Astrocyte of the spinal cord (primary cell): ENCODE measurements around the gene SYCP3.

ENCODE experiments used
- DNase-seq: peaks from one replicate; pipeline ENCODE4 v3.0.0; 2011; ENCODE audit warnings: low read depth, low spot score
- H3K4me3 ChIP-seq: 2 replicates; pipeline ENCODE4 v1.5.1; 2011; ENCODE audit warnings: low read depth, mild to moderate bottlenecking, low read length, moderate library complexity
- in situ Hi-C: cut with HindIII; loops from 2 replicates; pipeline ENCODE4 v1.10.0; 2017; ENCODE audit warnings: low sequenced_read_pairs
- TF ChIP-seq, protein P1 (sequence below): IDR thresholded peaks from 2 replicates; pipeline ENCODE4 v1.5.1; 2012; ENCODE audit warnings: low read depth, mild to moderate bottlenecking, low read length, inconsistent platforms

Gene SYCP3

DNA sequence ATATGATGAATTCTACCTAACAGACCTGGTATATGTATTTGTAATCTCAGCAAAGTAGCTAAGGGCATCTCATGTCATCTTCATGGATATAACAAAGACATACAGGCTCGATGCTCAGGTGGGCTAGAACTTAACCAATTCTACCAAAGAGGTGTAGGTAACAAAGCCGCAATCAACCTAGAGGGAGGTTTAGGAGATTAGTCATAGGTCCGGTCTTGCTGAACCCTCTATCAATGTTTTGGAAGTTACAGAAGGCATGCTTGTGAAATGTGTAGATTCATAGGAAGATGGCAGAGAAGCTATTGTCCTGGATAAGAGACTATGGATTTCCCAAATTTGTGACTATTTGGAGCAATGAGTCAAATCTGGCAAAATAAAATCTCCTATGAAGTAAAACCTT, 42.6 kb upstream of the SYCP3 start:
- in situ Hi-C loops, result no loop called here
- no peak for DNase-seq
- TF ChIP-seq, protein P1, sequence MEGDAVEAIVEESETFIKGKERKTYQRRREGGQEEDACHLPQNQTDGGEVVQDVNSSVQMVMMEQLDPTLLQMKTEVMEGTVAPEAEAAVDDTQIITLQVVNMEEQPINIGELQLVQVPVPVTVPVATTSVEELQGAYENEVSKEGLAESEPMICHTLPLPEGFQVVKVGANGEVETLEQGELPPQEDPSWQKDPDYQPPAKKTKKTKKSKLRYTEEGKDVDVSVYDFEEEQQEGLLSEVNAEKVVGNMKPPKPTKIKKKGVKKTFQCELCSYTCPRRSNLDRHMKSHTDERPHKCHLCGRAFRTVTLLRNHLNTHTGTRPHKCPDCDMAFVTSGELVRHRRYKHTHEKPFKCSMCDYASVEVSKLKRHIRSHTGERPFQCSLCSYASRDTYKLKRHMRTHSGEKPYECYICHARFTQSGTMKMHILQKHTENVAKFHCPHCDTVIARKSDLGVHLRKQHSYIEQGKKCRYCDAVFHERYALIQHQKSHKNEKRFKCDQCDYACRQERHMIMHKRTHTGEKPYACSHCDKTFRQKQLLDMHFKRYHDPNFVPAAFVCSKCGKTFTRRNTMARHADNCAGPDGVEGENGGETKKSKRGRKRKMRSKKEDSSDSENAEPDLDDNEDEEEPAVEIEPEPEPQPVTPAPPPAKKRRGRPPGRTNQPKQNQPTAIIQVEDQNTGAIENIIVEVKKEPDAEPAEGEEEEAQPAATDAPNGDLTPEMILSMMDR, result no peak
- no peak overlapping the region for H3K4me3 ChIP-seq

GRCh38 chr12:101780599-101780998, 41.3 kb upstream of the SYCP3 start:
- in situ Hi-C loops, result no loop called here
- DNase-seq, result no peak
- H3K4me3 ChIP-seq, result no peak overlapping the region
- TF ChIP-seq, protein P1, result no peak

GRCh38 chr12:101779626-101780025, 40.4 kb upstream of the SYCP3 start:
- TF ChIP-seq, protein P1, result no peak
- in situ Hi-C loops, result no loop called here
- no peak for DNase-seq
- no peak overlapping the region for H3K4me3 ChIP-seq

GRCh38 chr12:101779200-101779599, 39.9 kb upstream of the SYCP3 start:
- in situ Hi-C loops, result no loop called here
- H3K4me3 ChIP-seq, result no peak overlapping the region
- TF ChIP-seq, protein P1, result no peak
- no peak for DNase-seq

DNA sequence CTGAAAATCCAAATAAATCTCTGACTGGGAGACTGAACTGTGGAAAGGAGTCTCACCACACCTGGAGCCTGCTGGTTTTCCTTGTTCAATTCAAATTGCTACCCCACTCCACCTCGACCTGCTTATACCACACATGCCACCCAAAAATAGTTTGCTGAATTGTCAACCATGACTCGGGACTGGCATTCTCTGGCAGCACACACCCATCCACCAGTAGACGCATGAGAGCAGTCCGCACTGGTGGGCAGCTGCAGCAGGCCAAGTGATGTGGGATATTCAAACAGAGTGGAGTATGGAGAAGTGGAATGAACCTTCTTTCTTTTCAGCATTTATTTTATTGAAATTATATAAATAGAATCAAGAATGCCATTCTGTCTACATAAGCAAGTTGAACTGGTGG, 38.7 kb upstream of the SYCP3 start:
- in situ Hi-C loops, result no loop called here
- TF ChIP-seq, protein P1, result no peak
- no peak for DNase-seq
- no peak overlapping the region for H3K4me3 ChIP-seq

- no peak overlapping the region for H3K4me3 ChIP-seq
- TF ChIP-seq, protein P1, result no peak
- in situ Hi-C loops, result no loop called here
- DNase-seq, result no peak
Measured at GRCh38 chr12:101777485-101777884, 38.2 kb upstream of the SYCP3 start.

GRCh38 chr12:101775816-101776215, 36.6 kb upstream of the SYCP3 start:
- H3K4me3 ChIP-seq, result no peak overlapping the region
- in situ Hi-C loops, result no loop called here
- TF ChIP-seq, protein P1, result no peak
- DNase-seq, result no peak
